COLO829 (cell line): ENCODE data around the gene CPNE5.
A peak's percentile ranks its signal among the peaks of the same experiment; 100 is the strongest.
"Not testable (repeated sequence)": the region's sequence is repeated elsewhere in the genome, so short reads cannot be mapped to it uniquely, and the experiment has no call there.

Experiments used
- DNase-seq: peaks from one replicate; pipeline ENCODE4 v3.0.0; 2012; ENCODE audit warnings: low spot score

CPNE5 gene

GRCh38 chr6:36814249-36814648 is 25.0 kb downstream of the CPNE5 start:
- no peak for DNase-seq

GRCh38 chr6:36813526-36813925 is 25.7 kb downstream of the CPNE5 start:
- DNase-seq: no peak

- not testable (repeated sequence) for DNase-seq
These were observed 26.2 kb downstream of the CPNE5 start for GRCh38 chr6:36813047-36813446.

- DNase-seq: no peak
These were observed 29.1 kb downstream of the CPNE5 start for GRCh38 chr6:36809941-36810803.

GRCh38 chr6:36809156-36809555 is 30.1 kb downstream of the CPNE5 start:
- DNase-seq: no peak

- no peak for DNase-seq
These were observed 30.6 kb downstream of the CPNE5 start for GRCh38 chr6:36808634-36809033.

- no peak for DNase-seq
These were observed 31.5 kb downstream of the CPNE5 start for GRCh38 chr6:36807750-36808149.

GRCh38 chr6:36807143-36807542 is 32.1 kb downstream of the CPNE5 start:
- no peak for DNase-seq

- no peak for DNase-seq
These were observed 33.3 kb downstream of the CPNE5 start for GRCh38 chr6:36805917-36806316.

- no peak for DNase-seq
These were observed 34.0 kb downstream of the CPNE5 start for GRCh38 chr6:36805096-36805797.

GRCh38 chr6:36804563-36804962 is 34.7 kb downstream of the CPNE5 start:
- DNase-seq: no peak

- DNase-seq: no peak
These were observed 35.3 kb downstream of the CPNE5 start for GRCh38 chr6:36803908-36804307.

GRCh38 chr6:36803482-36803881 is 35.8 kb downstream of the CPNE5 start:
- no peak for DNase-seq

- peak; percentile 25 for DNase-seq
These were observed 38.8 kb downstream of the CPNE5 start for GRCh38 chr6:36800223-36801076.

GRCh38 chr6:36798852-36799251 is 40.4 kb downstream of the CPNE5 start:
- DNase-seq: no peak

- DNase-seq: no peak
These were observed 41.6 kb downstream of the CPNE5 start for GRCh38 chr6:36797653-36798052.

- DNase-seq: no peak
These were observed 42.2 kb downstream of the CPNE5 start for GRCh38 chr6:36797055-36797454.

- no peak for DNase-seq
These were observed 44.6 kb downstream of the CPNE5 start for GRCh38 chr6:36794713-36795065.

- no peak for DNase-seq
These were observed 45.1 kb downstream of the CPNE5 start for GRCh38 chr6:36793913-36794712.

GRCh38 chr6:36793296-36793912 is 45.8 kb downstream of the CPNE5 start:
- no peak for DNase-seq

GRCh38 chr6:36791521-36792135 is 47.6 kb downstream of the CPNE5 start:
- DNase-seq: no peak
